Activated CD4-positive, alpha-beta T cell treated with anti-CD3 and anti-CD28 coated beads, Interleukin-2, amount 10 ng/mL, durations not matched to agents 7 days and 5 days (primary cell): ENCODE results near the gene GLRX3. TPM values are rescaled to one million over a fixed set of nuclear protein-coding genes. Genes with fewer than 3 reads are reported as not detected.

Experiments
- CTCF ChIA-PET: fragments of 350-600 bp; sonication (Branson Sonifier 250); formaldehyde crosslinking; loops from one replicate; lab custom pipeline; 2021; ENCODE audit warnings: antibody characterized with exemption; lab: Charles Lee
- POLR2A ChIA-PET: fragments of 350-600 bp; sonication (Branson Sonifier 250); formaldehyde crosslinking; loops from one replicate; lab custom pipeline; 2021; ENCODE audit warnings: antibody characterized with exemption; lab: Charles Lee
- DNase-seq: peaks from one replicate; pipeline ENCODE4 v3.0.0-alpha.2; 2020
- H3K27ac Mint-ChIP-seq: one replicate; pipeline ENCODE4 v1.8.0; 2021; ENCODE audit warnings: mild to moderate bottlenecking, moderate library complexity, mixed read lengths
- H3K27me3 Mint-ChIP-seq: one replicate; pipeline ENCODE4 v1.8.0; 2021; ENCODE audit warnings: mixed read lengths
- H3K36me3 Mint-ChIP-seq: one replicate; pipeline ENCODE4 v1.8.0; 2021; ENCODE audit warnings: low read depth, mixed read lengths
- H3K4me1 Mint-ChIP-seq: one replicate; pipeline ENCODE4 v1.8.0; 2021; ENCODE audit warnings: mixed read lengths
- H3K4me3 Mint-ChIP-seq: one replicate; pipeline ENCODE4 v1.8.0; 2021; ENCODE audit warnings: mild to moderate bottlenecking, moderate library complexity, mixed read lengths
- H3K9me3 Mint-ChIP-seq: one replicate; pipeline ENCODE4 v1.8.0; 2021; ENCODE audit warnings: mixed read lengths
- total RNA-seq, 2 experiments: library from RNA; stranded (reverse); gene quantifications; one replicate each; pipeline ENCODE4 v1.2.3, GENCODE V29; 2021

Gene GLRX3
- total RNA-seq, 2 experiments from 2014 or later: 78.7 to 90.1 TPM

DNA sequence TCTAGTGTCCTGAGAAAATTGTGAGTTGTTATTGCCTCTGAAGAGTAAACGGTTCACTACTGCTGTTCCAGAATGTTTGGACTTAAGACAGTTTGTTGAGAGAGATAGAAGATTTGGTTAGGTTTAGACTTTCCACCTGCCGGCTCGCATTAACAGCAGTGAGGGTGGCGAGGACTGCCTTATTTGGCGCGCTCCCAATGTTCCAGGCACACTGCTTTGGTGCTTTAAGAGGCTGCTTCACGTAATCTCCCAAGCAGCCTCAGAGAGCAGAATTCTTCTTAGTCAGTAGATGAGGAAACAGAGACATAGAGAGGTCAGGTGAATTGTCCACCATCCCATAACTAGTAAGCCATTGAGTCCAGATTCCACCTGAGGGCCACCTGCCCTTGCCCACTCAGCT is 41.1 kb downstream of the GLRX3 start:
- no peak overlapping the region for H3K4me3 Mint-ChIP-seq

DNA sequence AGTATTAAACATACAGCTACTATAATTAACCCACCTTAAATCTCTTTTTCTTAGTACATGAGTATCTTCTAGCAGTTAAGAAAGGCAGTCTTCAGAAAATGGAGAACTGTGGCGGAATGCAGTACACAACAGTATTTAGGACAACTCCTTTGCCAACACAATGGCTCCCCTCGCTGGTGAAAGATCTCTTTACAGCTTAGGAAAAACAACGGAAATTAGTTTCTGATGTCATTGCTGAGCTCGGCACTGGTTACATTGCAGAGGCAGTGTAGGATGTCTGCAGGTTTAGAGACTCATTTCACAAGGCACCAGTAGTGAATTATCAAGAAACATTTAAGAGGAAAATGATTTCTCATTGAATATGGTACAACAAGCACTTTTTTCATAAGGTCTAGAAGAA is 43.4 kb downstream of the GLRX3 start:
- ChIA-PET POLR2A (interaction anchor here (0.6 to 0.8 kb wide), 2 partner anchors 122 to 201 kb away, joined by 3 to 6 read pairs; no protein-coding TSS in a partner anchor), CTCF (interaction anchor here (0.5 to 2.0 kb wide), 2 partner anchors 69 to 860 kb away, joined by 3 to 9 read pairs; partner anchors contain the start of gene C10orf143)
- DNase-seq: peak; percentile 74
- Mint-ChIP-seq H3K4me3 (no peak overlapping the region), H3K4me1 (peaks cover 28% of the 10 kb centered on the region), H3K27me3 (no peaks in the 10 kb centered on the region), H3K27ac (peak overlapping the region; percentile 33), H3K9me3 (no peaks in the 10 kb centered on the region), H3K36me3 (peaks cover 42% of the 10 kb centered on the region)

More for the DNA sequence above, 41.1 kb downstream of the GLRX3 start:
- DNase-seq: no peak
- Mint-ChIP-seq H3K4me1 (peaks cover 46% of the 10 kb centered on the region), H3K9me3 (no peaks in the 10 kb centered on the region), H3K27ac (no peak overlapping the region), H3K27me3 (no peaks in the 10 kb centered on the region), H3K36me3 (peaks cover 47% of the 10 kb centered on the region)
- CTCF ChIA-PET: interaction anchor here (0.6 to 1.3 kb wide), 3 partner anchors 14 to 299 kb away, joined by 3 to 4 read pairs (median 3); no protein-coding TSS in a partner anchor
- POLR2A ChIA-PET: no interaction called here

DNA sequence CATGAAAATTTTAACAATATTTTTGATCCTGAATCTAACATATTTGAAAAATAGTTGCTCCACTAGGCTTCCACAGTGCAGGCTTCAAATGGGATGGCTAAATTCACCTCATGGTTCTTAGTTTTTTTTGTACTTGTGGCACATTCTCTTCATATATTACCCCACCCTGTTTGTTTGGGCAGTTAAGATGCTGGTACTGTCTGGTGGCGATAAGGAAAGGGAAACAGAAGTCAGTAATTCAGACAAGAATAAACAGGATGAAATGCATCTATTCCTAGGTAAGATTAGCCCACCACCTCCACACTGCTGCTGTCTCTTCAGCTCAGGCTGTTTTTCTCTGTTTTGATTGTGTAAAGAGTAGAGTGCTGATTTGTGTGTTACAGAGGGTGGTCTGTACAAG is 44.2 kb downstream of the GLRX3 start:
- Mint-ChIP-seq H3K27me3 (no peaks in the 10 kb centered on the region), H3K4me3 (no peak overlapping the region), H3K4me1 (peaks cover 20% of the 10 kb centered on the region), H3K9me3 (no peaks in the 10 kb centered on the region), H3K27ac (peak overlapping the region; percentile 69), H3K36me3 (peaks cover 42% of the 10 kb centered on the region)
- DNase-seq: no peak
- ChIA-PET POLR2A (no interaction called here), CTCF (interaction anchor here (2.0 kb wide), 1 partner anchor 70 kb away, joined by 9 read pairs; the partner anchor contains the start of gene C10orf143)

DNA sequence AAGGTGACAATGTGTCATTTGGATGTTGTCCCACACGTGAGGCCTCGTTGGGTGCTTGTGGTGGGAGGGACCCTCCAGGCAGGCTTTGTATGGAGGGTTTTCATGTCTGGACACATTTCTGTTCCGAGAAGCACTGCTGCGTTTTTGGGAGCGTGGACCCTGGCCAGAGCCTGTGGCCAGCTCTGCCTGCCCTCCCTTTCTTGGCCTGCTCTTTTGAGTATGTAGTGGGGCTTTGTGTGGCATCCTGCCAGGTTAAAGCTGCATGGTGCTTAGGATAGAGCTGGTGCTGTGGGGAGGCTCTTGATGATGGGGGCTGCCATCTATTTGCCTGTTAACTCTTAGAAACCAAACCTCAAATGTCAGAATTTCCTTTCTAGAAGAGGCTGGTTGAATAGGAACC is 45.7 kb downstream of the GLRX3 start:
- no peak for DNase-seq
- Mint-ChIP-seq H3K27me3 (no peaks in the 10 kb centered on the region), H3K36me3 (peaks cover 42% of the 10 kb centered on the region), H3K27ac (no peak overlapping the region), H3K9me3 (no peaks in the 10 kb centered on the region), H3K4me3 (no peak overlapping the region), H3K4me1 (peaks cover 18% of the 10 kb centered on the region)
- CTCF ChIA-PET: no interaction called here
- POLR2A ChIA-PET: no interaction called here

DNA sequence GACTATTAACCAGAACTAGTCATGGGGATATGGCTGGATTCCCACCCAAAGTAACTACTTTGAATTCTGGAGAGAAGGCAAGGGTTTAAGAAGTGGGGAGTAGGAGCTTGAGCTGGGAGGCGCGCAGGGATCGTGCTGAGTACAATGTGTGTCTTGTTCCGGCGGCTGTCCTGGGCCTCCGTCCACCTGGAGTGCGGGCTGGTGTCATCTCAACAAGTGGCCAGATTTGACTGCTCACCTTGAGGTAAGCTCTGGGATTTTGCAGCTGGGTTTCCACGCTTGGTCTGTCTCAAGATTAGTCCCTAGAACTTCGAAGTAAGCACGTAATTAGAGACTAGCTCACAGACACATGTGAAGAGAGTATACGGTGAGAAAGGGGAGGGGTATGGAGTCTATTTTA is 49.4 kb downstream of the GLRX3 start:
- H3K4me3 Mint-ChIP-seq: no peak overlapping the region
- no peak for DNase-seq

DNA sequence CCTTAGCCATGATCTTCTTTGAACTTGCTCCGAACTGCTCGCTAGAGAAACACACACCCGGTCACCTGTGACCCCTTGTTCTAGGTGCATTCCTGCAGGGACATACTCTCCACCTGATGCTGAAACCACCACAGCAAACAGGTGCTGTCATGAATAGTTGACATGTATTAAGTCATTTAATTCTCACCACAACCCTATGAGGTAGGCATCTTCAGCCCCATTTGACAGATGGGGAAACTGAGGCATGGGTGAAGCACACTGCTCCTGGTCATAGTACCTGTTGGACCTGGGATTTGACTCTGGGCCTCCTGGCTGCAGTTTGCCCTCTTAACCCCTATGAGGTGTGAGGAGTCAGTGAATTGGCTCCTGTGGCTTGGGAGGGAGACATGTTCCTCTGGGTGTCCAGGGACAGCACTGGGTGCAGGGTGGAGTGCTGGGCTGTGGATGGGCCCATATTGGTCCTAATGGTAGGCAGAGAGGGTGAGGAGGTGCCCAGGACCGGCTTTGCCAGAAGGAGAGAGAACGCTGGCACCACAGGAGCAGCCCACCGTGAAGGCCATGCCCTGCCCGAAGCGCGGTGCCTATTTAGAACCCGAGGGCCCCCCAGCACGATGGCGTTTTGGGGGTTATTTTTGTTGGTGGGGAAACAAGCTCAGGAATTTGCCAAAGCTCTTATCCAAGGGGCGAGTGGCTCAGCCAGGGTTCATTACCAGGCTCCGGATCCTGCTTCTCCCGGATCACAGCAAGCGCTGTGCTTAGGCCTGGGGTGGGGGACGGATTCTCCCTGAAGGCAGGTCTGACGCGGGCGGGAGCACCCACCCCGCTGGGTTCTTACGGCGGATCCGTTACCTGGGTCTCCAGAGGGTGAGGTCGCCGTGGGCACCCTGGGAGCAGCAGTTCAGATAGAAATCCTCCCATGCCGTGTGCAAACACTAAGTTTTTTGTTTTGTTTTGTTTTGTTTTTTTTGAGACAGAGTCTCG is 52.3 kb downstream of the GLRX3 start:
- Mint-ChIP-seq H3K27me3 (peaks cover 6% of the 10 kb centered on the region), H3K4me3 (no peak overlapping the region), H3K4me1 (no peaks in the 10 kb centered on the region), H3K27ac (no peak overlapping the region), H3K36me3 (peaks cover 18% of the 10 kb centered on the region), H3K9me3 (no peaks in the 10 kb centered on the region)
- no peak for DNase-seq
- ChIA-PET CTCF (interaction anchor here (1.4 kb wide), 1 partner anchor 11 kb away, joined by 3 read pairs; no protein-coding TSS in a partner anchor), POLR2A (no interaction called here)

More for the DNA sequence above, 49.4 kb downstream of the GLRX3 start:
- H3K27ac Mint-ChIP-seq: no peak overlapping the region
- peaks cover 31% of the 10 kb centered on the region for H3K36me3 Mint-ChIP-seq
- ChIA-PET CTCF (interaction anchor here (0.6 kb wide), 1 partner anchor 15 kb away, joined by 3 read pairs; no protein-coding TSS in a partner anchor), POLR2A (no interaction called here)
- no peaks in the 10 kb centered on the region for H3K27me3 Mint-ChIP-seq
- peaks cover 9% of the 10 kb centered on the region for H3K4me1 Mint-ChIP-seq
- H3K9me3 Mint-ChIP-seq: no peaks in the 10 kb centered on the region

DNA sequence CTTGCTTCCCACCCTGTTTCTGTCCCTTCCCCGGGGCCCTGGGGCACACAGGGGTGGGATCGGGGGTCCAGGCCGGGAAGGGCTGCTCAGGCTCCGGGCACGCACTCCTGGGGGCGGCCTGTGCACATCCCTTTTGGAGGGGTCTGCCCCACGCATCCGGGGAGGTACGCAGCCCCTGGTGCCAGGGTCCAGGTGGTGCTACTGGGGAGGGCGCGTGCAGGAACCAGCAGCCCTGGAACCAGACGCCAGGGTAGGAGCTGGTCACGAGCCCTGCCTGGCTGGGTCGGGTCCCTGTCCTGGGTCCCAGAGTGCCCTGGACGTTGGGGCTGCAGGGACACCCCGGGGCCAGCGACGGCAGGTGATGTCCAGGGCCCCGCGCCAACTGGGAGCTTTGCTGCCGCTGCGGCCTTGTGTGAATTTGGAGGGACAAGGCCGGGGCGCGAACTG is 53.4 kb downstream of the GLRX3 start:
- no peak overlapping the region for H3K4me3 Mint-ChIP-seq
- peaks cover 12% of the 10 kb centered on the region for H3K36me3 Mint-ChIP-seq
- no peak overlapping the region for H3K27ac Mint-ChIP-seq
- POLR2A ChIA-PET: no interaction called here
- H3K4me1 Mint-ChIP-seq: no peaks in the 10 kb centered on the region
- H3K9me3 Mint-ChIP-seq: no peaks in the 10 kb centered on the region
- no peak for DNase-seq
- CTCF ChIA-PET: interaction anchor here (0.7 to 1.4 kb wide), 2 partner anchors 10 to 14 kb away, joined by 3 read pairs; no protein-coding TSS in a partner anchor
- peaks cover 6% of the 10 kb centered on the region for H3K27me3 Mint-ChIP-seq

DNA sequence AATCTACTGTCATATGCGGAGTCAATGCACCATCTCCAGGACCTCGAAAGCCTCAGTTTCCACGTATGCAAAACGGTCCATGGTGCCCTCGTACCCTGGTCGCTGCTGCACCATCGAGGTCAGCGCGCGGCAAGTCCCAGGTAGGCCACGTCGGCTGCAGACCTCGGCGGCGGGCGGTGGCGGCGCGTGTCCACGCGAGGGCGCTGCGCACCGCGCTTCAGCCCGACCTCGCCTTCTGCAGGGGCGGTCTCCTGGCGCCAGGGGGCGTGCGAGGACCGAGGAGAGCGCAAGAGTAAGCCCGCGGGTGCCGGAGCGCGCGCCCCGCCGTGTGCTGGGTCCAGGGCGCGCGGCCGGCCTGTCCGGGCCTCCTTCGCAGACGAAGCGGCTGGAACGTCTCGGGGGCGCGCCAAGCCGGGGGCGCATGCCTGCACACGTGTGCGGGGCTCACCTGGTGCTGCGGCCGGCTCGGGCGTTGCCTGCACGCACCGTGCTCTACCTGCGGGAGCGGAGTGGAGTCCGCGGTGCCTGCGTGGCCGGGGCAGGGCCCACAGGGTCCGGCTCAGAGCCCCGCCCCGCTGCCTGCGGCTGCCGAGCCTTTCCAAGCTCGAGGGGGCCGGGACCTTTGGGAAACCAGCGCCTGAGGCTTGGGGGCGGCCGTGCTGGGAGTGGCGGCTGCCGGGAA is 54.0 kb downstream of the GLRX3 start:
- no peak overlapping the region for H3K4me3 Mint-ChIP-seq
- ChIA-PET CTCF (interaction anchor here (0.7 to 1.4 kb wide), 2 partner anchors 9 to 15 kb away, joined by 3 read pairs; no protein-coding TSS in a partner anchor), POLR2A (no interaction called here)
- H3K27ac Mint-ChIP-seq: no peak overlapping the region
- peaks cover 6% of the 10 kb centered on the region for H3K36me3 Mint-ChIP-seq
- H3K4me1 Mint-ChIP-seq: no peaks in the 10 kb centered on the region
- no peaks in the 10 kb centered on the region for H3K9me3 Mint-ChIP-seq
- peak; percentile 89 for DNase-seq
- peaks cover 6% of the 10 kb centered on the region for H3K27me3 Mint-ChIP-seq

DNA sequence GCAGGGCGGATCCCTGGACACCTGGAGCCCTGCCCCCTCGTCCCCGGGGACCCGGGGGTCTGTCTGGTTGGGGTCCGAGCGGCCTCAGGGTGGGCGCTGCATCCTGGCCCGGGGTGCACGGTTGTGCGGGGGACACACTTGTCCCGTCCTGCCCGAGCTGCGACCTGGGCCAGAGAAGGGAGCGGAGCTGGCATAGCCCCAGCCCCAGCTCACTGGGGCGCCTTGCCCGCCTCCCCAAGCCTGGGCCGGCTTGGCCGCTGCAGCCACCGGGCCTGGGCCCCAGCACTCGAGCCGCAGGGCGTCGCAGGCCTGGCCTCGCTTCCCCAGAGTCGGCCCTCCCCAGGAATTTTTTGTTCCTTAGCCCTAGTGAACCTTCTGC is 54.5 kb downstream of the GLRX3 start:
- no peak for DNase-seq
- POLR2A ChIA-PET: no interaction called here
- Mint-ChIP-seq H3K4me1 (no peaks in the 10 kb centered on the region), H3K36me3 (peaks cover 1% of the 10 kb centered on the region), H3K27me3 (peaks cover 6% of the 10 kb centered on the region), H3K27ac (no peak overlapping the region), H3K4me3 (no peak overlapping the region), H3K9me3 (no peaks in the 10 kb centered on the region)
- CTCF ChIA-PET: interaction anchor here (0.9 kb wide), 1 partner anchor 13 kb away, joined by 4 read pairs; no protein-coding TSS in a partner anchor

DNA sequence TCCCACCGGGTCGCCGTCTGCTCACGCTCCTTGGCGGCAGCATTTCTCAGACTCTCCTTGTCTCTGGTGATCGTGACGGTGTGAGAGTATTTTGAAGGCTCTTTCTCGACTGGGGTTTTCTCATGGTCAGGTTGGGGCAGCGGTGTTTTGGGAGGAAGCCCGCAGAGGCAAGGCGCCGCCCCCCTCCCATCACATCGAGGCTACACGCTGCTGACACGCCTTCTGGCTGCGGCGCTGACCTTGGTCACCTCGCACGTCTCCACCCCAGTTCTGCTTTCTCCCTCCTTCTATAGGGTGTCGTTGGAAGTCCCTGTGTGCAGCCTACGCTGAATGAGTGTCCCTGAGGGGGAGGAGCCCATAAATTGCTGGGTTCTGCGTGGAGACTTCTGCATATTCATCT is 55.2 kb downstream of the GLRX3 start:
- CTCF ChIA-PET: interaction anchor here (0.9 kb wide), 1 partner anchor 14 kb away, joined by 4 read pairs; no protein-coding TSS in a partner anchor
- Mint-ChIP-seq H3K27ac (no peak overlapping the region), H3K4me3 (peak overlapping the region; percentile 42)

DNA sequence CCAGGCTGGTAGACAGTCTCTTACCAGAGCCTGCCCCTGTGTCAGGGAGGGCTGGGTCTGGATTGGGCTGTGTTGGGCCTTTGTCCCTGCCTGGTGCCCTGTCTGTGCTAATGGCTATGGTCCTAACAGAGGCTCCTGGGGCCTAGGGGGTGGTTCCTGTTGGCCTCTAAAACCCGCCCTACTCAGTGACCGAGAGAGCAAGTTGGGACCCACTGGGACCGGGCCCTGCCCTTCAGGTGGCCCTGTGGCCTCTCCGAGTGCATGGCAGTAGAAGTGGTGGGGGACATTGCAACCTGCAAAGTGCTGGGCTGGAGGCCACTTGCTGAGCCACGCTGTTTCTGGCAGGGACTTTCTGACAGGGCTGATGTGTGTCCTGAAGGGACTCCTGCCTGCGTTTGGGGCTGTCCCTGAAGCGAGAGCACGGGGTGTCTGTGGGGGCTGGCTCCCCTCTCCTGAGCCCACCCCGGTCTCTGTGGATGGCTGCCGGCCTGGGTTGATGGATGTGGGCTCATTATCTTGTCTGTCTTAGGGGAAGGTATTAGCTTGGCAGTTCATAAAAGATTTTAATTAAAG is 56.2 kb downstream of the GLRX3 start:
- ChIA-PET POLR2A (no interaction called here), CTCF (no interaction called here)
- Mint-ChIP-seq H3K4me3 (no peak overlapping the region), H3K36me3 (no peaks in the 10 kb centered on the region), H3K27ac (no peak overlapping the region), H3K27me3 (peaks cover 6% of the 10 kb centered on the region), H3K4me1 (no peaks in the 10 kb centered on the region), H3K9me3 (no peaks in the 10 kb centered on the region)
- no peak for DNase-seq

More for the DNA sequence above, 55.2 kb downstream of the GLRX3 start:
- Mint-ChIP-seq H3K4me1 (no peaks in the 10 kb centered on the region), H3K27me3 (peaks cover 6% of the 10 kb centered on the region), H3K36me3 (no peaks in the 10 kb centered on the region), H3K9me3 (no peaks in the 10 kb centered on the region)
- DNase-seq: no peak
- POLR2A ChIA-PET: no interaction called here

DNA sequence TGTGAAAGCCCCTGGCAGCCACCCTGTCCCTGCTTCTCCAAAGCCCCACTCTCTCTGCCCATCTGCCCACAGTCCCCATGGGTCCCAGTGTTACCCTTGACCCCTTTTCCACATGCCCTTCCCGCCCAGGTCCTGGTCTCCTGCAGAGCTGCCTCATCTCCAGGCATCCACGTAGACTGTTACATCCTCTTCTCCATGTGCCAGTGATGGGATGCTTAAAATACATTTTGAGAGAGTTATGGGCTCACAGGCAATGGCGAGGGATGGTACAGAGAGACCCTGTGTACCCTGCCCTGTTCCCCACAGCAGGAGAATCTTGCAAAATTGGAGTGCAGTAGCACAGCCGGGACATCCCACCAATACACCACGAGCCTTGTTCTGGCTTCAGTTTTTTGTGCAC is 56.8 kb downstream of the GLRX3 start:
- Mint-ChIP-seq H3K27ac (no peak overlapping the region), H3K27me3 (peaks cover 6% of the 10 kb centered on the region), H3K4me3 (no peak overlapping the region), H3K36me3 (no peaks in the 10 kb centered on the region), H3K9me3 (no peaks in the 10 kb centered on the region), H3K4me1 (no peaks in the 10 kb centered on the region)
- no peak for DNase-seq
- ChIA-PET CTCF (no interaction called here), POLR2A (no interaction called here)
